ENCODE results near the gene ZC2HC1B.

Gene ZC2HC1B

GRCh38 chr6:143934331-143934730 lies 70.1 kb downstream of the ZC2HC1B start:
- no peak for DNase-seq (ENCODE audit: low read depth in 2 of 2)

GRCh38 chr6:143934867-143935266 lies 70.6 kb downstream of the ZC2HC1B start:
- no peak for DNase-seq (ENCODE audit: low read depth in 2 of 2)

- no peak for DNase-seq (ENCODE audit: low read depth in 2 of 2)
Observed at GRCh38 chr6:143936347-143936746, 72.1 kb downstream of the ZC2HC1B start.

GRCh38 chr6:143936778-143937667 lies 72.7 kb downstream of the ZC2HC1B start:
- no peak for DNase-seq (ENCODE audit: low read depth in 2 of 2)

- DNase-seq (ENCODE audit: low read depth in 2 of 2) = no peak
Observed at GRCh38 chr6:143937668-143937970, 73.3 kb downstream of the ZC2HC1B start.

GRCh38 chr6:143939364-143939763 lies 75.1 kb downstream of the ZC2HC1B start:
- no peak for DNase-seq (ENCODE audit: low read depth in 2 of 2)

- DNase-seq (ENCODE audit: low read depth in 2 of 2) = peak; percentile 12 to 21
Observed at GRCh38 chr6:143940011-143940597, 75.8 kb downstream of the ZC2HC1B start.

- peak; percentile 12 to 39 for DNase-seq (ENCODE audit: low read depth in 2 of 2)
Observed at GRCh38 chr6:143941852-143942627, 77.8 kb downstream of the ZC2HC1B start.

- DNase-seq (ENCODE audit: low read depth in 2 of 2) = no peak
Observed at GRCh38 chr6:143948208-143948607, 83.9 kb downstream of the ZC2HC1B start.

GRCh38 chr6:143949535-143949934 lies 85.3 kb downstream of the ZC2HC1B start:
- no peak for DNase-seq (ENCODE audit: low read depth in 2 of 2)

GRCh38 chr6:143949962-143950361 lies 85.7 kb downstream of the ZC2HC1B start:
- no peak for DNase-seq (ENCODE audit: low read depth in 2 of 2)

- DNase-seq (ENCODE audit: low read depth in 2 of 2) = no peak
Observed at GRCh38 chr6:143950875-143951274, 86.6 kb downstream of the ZC2HC1B start.

GRCh38 chr6:143952060-143952778 lies 87.9 kb downstream of the ZC2HC1B start:
- DNase-seq (ENCODE audit: low read depth in 2 of 2) = no peak

GRCh38 chr6:143952947-143953701 lies 88.8 kb downstream of the ZC2HC1B start:
- DNase-seq (ENCODE audit: low read depth in 2 of 2) = no peak

GRCh38 chr6:143953922-143954321 lies 89.6 kb downstream of the ZC2HC1B start:
- DNase-seq (ENCODE audit: low read depth in 2 of 2) = no peak

GRCh38 chr6:143955971-143956370 lies 91.7 kb downstream of the ZC2HC1B start:
- DNase-seq (ENCODE audit: low read depth in 2 of 2) = no peak

- no peak for DNase-seq (ENCODE audit: low read depth in 2 of 2)
Observed at GRCh38 chr6:143957679-143958274, 93.5 kb downstream of the ZC2HC1B start.

GRCh38 chr6:143958839-143959399 lies 94.6 kb downstream of the ZC2HC1B start:
- no peak for DNase-seq (ENCODE audit: low read depth in 2 of 2)

- no peak for DNase-seq (ENCODE audit: low read depth in 2 of 2)
Observed at GRCh38 chr6:143959927-143960326, 95.7 kb downstream of the ZC2HC1B start.

- no peak for DNase-seq (ENCODE audit: low read depth in 2 of 2)
Observed at GRCh38 chr6:143961066-143961465, 96.8 kb downstream of the ZC2HC1B start.
